ENCODE data around the gene AMIGO1. TPM values are rescaled to one million over a fixed set of nuclear protein-coding genes. Genes with fewer than 3 reads are reported as not detected.

Gene AMIGO1, protein sequence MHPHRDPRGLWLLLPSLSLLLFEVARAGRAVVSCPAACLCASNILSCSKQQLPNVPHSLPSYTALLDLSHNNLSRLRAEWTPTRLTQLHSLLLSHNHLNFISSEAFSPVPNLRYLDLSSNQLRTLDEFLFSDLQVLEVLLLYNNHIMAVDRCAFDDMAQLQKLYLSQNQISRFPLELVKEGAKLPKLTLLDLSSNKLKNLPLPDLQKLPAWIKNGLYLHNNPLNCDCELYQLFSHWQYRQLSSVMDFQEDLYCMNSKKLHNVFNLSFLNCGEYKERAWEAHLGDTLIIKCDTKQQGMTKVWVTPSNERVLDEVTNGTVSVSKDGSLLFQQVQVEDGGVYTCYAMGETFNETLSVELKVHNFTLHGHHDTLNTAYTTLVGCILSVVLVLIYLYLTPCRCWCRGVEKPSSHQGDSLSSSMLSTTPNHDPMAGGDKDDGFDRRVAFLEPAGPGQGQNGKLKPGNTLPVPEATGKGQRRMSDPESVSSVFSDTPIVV
- total RNA-seq (2014; rRNA removed) (2.7 and 2.8 TPM in 2 replicates), Bru-seq, nascent RNA (percentile 45 among the genes with signal in this experiment), BruChase-seq, experiment 1, labeled RNA remaining after a 6-hour chase (percentile 61 among the genes with signal in this experiment), BruChase-seq, experiment 2, labeled RNA remaining after a 2-hour chase (percentile 61 among the genes with signal in this experiment)
- long read RNA-seq, full-length matches to known transcripts = 5 of 13 reads
- long read RNA-seq, partial matches to known transcripts = 8 of 13 reads
- long read RNA-seq, other reads (novel, unspliced or antisense) = 0 of 13 reads

DNA sequence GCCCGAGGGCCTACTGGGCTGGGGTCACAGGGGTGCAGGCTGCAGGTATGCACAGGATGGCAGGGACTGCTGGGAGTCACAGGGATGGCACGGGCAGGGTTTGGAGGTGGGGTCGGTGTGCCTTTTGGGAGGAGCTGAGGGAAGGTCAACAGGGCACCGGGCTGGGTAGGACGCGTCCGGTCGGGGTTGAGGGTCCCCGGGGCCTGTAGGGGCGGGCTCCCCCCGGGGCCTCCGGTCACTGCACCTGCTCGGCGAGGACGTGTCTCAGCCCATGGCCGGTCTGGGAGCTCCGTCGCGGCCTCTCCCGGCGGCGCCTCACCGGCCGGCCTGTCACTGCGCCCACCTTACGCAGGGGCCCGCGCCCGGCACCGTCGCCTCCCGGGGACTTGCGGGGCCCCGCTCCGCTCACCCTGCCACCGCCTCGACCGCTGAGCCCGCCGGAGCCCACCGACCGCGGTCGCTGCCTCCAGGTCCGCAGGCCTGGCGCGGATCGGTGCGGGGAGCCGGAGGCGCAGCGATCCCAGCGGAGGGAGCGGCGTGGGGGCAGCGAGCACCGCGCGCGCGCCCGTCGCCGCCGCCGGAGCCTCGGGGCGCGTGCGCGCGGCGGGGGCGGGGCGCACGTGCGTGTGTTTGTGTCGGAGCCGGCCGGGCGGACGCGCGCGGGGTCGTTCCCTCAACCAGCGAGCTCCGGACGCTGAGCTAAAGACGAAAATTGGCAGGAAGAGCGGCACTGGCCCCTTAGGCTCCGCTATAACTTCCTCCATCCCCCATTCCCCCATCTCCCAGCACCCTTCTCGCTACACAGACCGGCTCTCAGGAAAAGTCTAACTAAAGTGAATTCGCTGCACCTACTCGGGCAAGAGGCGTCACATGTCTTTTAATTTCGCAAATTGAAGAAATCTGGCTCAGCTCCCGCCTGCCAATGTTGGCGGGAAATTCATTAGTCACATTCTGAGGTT is at the start of gene AMIGO1:
Gene AMIGO1 (minus strand): TSS at position 552 of the 959 bp plus-strand sequence. CDS start 815 bp downstream, outside the sequence.
- peak; percentile 69 for ATAC-seq
- POLR2A ChIA-PET (ENCODE audit: unreplicated experiment) = interaction anchor here (0.8 kb wide), 1 partner anchor 26 kb away, joined by 3 read pairs; the partner anchor contains the start of gene ATXN7L2
- no peaks in the 10 kb centered on the region for H3K9me3 ChIP-seq (ENCODE audit: low read length)
- H3K9me2 ChIP-seq (replicated peaks; ENCODE audit: low read length) = no peaks in the 10 kb centered on the region
- H3K36me3 ChIP-seq (ENCODE audit: low read depth, low read length) = no peaks in the 10 kb centered on the region
- H3K79me2 ChIP-seq (ENCODE audit: low read length) = no peaks in the 10 kb centered on the region
- no peaks in the 10 kb centered on the region for H4K20me1 ChIP-seq (ENCODE audit: low read length)
- H3K4me1 ChIP-seq (ENCODE audit: insufficient read depth, low read length) = peaks cover 6% of the 10 kb centered on the region; the same call in 1 of the 2 replicates
- TF ChIP-seq EZH2 (IDR thresholded peaks at IDR 0.05; ENCODE audit: low read length, unreplicated experiment) (no peak), EZH2phosphoT487 (IDR thresholded peaks at IDR 0.05; ENCODE audit: borderline replicate concordance, low read length) (no peak)
- TF ChIP-seq, protein P1, sequence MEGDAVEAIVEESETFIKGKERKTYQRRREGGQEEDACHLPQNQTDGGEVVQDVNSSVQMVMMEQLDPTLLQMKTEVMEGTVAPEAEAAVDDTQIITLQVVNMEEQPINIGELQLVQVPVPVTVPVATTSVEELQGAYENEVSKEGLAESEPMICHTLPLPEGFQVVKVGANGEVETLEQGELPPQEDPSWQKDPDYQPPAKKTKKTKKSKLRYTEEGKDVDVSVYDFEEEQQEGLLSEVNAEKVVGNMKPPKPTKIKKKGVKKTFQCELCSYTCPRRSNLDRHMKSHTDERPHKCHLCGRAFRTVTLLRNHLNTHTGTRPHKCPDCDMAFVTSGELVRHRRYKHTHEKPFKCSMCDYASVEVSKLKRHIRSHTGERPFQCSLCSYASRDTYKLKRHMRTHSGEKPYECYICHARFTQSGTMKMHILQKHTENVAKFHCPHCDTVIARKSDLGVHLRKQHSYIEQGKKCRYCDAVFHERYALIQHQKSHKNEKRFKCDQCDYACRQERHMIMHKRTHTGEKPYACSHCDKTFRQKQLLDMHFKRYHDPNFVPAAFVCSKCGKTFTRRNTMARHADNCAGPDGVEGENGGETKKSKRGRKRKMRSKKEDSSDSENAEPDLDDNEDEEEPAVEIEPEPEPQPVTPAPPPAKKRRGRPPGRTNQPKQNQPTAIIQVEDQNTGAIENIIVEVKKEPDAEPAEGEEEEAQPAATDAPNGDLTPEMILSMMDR (conservative IDR thresholded peaks at IDR 0.05; ENCODE audit: low read depth, low read length) = no peak
- H3K4me2 ChIP-seq (ENCODE audit: low read length) = peak within 1 kb of the TSS; percentile 97
- no peak within 1 kb of the TSS for H3K27ac ChIP-seq (ENCODE audit: low read length)
- peak within 1 kb of the TSS; percentile 40 for H3K9ac ChIP-seq (ENCODE audit: low read length)
- no peaks in the 10 kb centered on the region for H3K27me3 ChIP-seq (ENCODE audit: low read length)
- CTCF ChIA-PET = interaction anchor here (0.5 kb wide), 1 partner anchor 140 kb away, joined by 3 read pairs; no protein-coding TSS in a partner anchor
- peak; percentile 49 for DNase-seq
- no peaks in the 10 kb centered on the region for H3F3A ChIP-seq (ENCODE audit: low read length, unreplicated experiment)
- intact Hi-C loops (cut with micrococcal nuclease) = no loop called here
- peak within 1 kb of the TSS; percentile 97 for H2AFZ ChIP-seq (ENCODE audit: low read length)
- no TSS peak for BruUV-seq (replicated peaks)
- H3K4me3 ChIP-seq (ENCODE audit: low read length) = peak within 1 kb of the TSS; percentile 77

DNA sequence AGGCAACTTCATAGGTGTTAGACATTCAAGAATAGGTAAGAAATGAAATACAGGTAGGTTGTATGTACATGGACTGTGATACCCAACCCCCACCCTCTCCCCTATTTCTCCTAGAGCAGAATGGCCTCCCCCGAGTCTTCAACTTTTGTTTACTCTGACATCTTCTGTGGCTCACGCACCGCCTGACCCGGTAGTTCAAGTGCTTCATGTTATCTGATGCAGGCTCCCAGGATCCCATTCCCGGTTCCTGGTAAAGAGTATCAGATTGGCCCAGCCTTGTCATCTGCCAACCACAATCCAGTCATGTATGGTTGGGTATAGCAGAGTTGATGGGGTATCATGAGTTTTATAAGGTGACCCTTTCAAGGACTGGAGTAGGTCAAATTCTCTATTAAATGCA is 48.0 kb upstream of the AMIGO1 start:
- Histone ChIP-seq H3K9me2 (replicated peaks; ENCODE audit: low read length) (no peaks in the 10 kb centered on the region), H3K36me3 (ENCODE audit: low read depth, low read length) (no peaks in the 10 kb centered on the region), H4K20me1 (ENCODE audit: low read length) (peaks cover 32% of the 10 kb centered on the region), H3K4me1 (ENCODE audit: insufficient read depth, low read length) (peaks cover 4% of the 10 kb centered on the region), H3K4me2 (ENCODE audit: low read length) (no peak overlapping the region), H3K79me2 (ENCODE audit: low read length) (peaks cover 100% of the 10 kb centered on the region), H3K27me3 (ENCODE audit: low read length) (no peaks in the 10 kb centered on the region), H3F3A (ENCODE audit: low read length, unreplicated experiment) (no peaks in the 10 kb centered on the region), H3K9ac (ENCODE audit: low read length) (no peak overlapping the region), H3K4me3 (ENCODE audit: low read length) (no peak overlapping the region), H2AFZ (ENCODE audit: low read length) (no peak overlapping the region), H3K27ac (ENCODE audit: low read length) (no peak overlapping the region), H3K9me3 (ENCODE audit: low read length) (no peaks in the 10 kb centered on the region)
- ATAC-seq = no peak
- DNase-seq = no peak
- TF ChIP-seq EZH2phosphoT487 (IDR thresholded peaks at IDR 0.05; ENCODE audit: borderline replicate concordance, low read length) (no peak), EZH2 (IDR thresholded peaks at IDR 0.05; ENCODE audit: low read length, unreplicated experiment) (no peak)
- TF ChIP-seq, protein P1 (conservative IDR thresholded peaks at IDR 0.05; ENCODE audit: low read depth, low read length) = no peak
- intact Hi-C loops (cut with micrococcal nuclease) = no loop called here
- POLR2A ChIA-PET (ENCODE audit: unreplicated experiment) = no interaction called here
- CTCF ChIA-PET = no interaction called here
- BruUV-seq (replicated peaks) = no TSS peak
